ENCODE data around the gene ITPKC. TPM values are rescaled to one million over a fixed set of nuclear protein-coding genes. Genes with fewer than 3 reads are reported as not detected.

ITPKC gene
- total and polyA plus RNA-seq, 9 donors = 8.2 to 13.0 (median 11.1) TPM

DNA sequence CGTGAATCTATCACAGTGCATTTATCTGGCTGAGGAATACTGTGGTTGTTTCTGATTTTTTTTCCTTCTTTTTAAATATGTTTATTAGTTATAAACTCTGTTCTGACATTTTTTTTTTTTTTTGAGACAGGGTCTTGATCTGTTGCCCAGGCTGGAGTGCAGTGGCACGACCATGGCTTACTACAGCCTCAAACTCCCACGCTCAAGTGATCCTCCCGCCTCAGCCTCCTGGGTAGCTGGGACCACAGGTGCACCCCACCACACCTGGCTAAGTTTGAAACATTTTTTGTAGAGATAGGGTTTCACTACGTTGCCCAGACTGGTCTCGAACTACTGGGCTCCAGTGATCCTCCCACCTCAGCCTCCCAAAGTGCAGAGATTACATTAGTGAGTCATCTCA, 19.9 kb upstream of the ITPKC start:
- no peak overlapping the region for H3K4me3 ChIP-seq (ENCODE audit: low read length)
- no peak for DNase-seq
- H3K27me3 ChIP-seq (ENCODE audit: control insufficient read depth, insufficient read depth, low read length) = no peaks in the 10 kb centered on the region
- no peak overlapping the region for H3K27ac ChIP-seq (ENCODE audit: low read length)
- peaks cover 57% of the 10 kb centered on the region for H3K36me3 ChIP-seq (ENCODE audit: control insufficient read depth, insufficient read depth, low read length)
- WGBS (ENCODE audit: insufficient coverage) = no CpG with 5 or more reads among the region's 6 CpGs
- H3K4me1 ChIP-seq (ENCODE audit: control insufficient read depth, insufficient read depth, low read length) = peaks cover 11% of the 10 kb centered on the region
- H3K9me3 ChIP-seq (replicated peaks; ENCODE audit: control insufficient read depth, low read depth, low read length) = no peaks in the 10 kb centered on the region

DNA sequence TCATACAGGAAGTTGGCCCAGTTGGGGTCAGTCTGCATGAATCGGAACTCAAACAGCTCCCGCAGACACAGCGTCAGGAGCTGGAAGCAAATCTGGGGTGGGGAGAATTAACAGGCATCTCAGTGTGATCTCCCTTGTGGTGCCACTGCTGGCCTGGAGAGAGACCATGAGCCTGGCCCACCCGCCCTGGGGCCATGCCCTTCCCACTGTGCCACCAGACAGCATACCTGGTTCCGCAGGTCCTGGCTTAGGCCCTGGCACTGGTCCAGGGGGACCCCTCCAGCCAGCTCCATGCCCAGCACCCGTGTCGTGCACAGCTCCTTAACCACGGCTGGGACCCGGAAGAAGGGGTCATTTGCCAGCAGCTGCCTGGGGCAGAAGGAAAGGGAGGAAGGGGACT, 16.8 kb upstream of the ITPKC start:
- no peaks in the 10 kb centered on the region for H3K9me3 ChIP-seq (replicated peaks; ENCODE audit: control insufficient read depth, low read depth, low read length)
- no peak overlapping the region for H3K27ac ChIP-seq (ENCODE audit: low read length)
- H3K36me3 ChIP-seq (ENCODE audit: control insufficient read depth, insufficient read depth, low read length) = peaks cover 64% of the 10 kb centered on the region
- no peaks in the 10 kb centered on the region for H3K27me3 ChIP-seq (ENCODE audit: control insufficient read depth, insufficient read depth, low read length)
- H3K4me3 ChIP-seq (ENCODE audit: low read length) = no peak overlapping the region
- peaks cover 3% of the 10 kb centered on the region for H3K4me1 ChIP-seq (ENCODE audit: control insufficient read depth, insufficient read depth, low read length)
- no peak for DNase-seq
- WGBS (ENCODE audit: insufficient coverage) = 91% methylated on average over 8 of the region's 9 CpGs

DNA sequence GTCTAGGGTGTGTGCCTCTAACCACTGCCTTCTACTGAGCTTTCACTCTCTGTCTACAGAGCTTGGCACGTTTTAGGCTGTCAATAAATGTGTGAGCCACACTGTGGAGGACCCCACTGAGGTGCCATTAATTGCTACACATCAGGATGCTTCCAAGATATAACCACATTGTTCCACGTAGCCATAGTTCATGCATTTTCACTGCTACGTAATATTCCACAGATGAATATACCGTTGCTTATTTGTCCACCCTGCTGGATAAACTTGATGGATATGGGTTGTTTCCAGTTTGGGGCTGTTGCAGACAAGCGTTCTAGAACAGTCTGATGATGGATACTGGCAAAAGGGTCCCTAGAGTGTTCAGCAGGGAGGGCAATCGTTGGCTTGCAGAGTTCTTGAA, 15.2 kb upstream of the ITPKC start:
- Histone ChIP-seq H3K4me3 (ENCODE audit: low read length) (no peak overlapping the region), H3K4me1 (ENCODE audit: control insufficient read depth, insufficient read depth, low read length) (peaks cover 16% of the 10 kb centered on the region), H3K9me3 (replicated peaks; ENCODE audit: control insufficient read depth, low read depth, low read length) (no peaks in the 10 kb centered on the region), H3K36me3 (ENCODE audit: control insufficient read depth, insufficient read depth, low read length) (peaks cover 60% of the 10 kb centered on the region), H3K27ac (ENCODE audit: low read length) (no peak overlapping the region), H3K27me3 (ENCODE audit: control insufficient read depth, insufficient read depth, low read length) (no peaks in the 10 kb centered on the region)
- DNase-seq = no peak
- WGBS (ENCODE audit: insufficient coverage) = 86% methylated on average over 3 of the region's 6 CpGs

DNA sequence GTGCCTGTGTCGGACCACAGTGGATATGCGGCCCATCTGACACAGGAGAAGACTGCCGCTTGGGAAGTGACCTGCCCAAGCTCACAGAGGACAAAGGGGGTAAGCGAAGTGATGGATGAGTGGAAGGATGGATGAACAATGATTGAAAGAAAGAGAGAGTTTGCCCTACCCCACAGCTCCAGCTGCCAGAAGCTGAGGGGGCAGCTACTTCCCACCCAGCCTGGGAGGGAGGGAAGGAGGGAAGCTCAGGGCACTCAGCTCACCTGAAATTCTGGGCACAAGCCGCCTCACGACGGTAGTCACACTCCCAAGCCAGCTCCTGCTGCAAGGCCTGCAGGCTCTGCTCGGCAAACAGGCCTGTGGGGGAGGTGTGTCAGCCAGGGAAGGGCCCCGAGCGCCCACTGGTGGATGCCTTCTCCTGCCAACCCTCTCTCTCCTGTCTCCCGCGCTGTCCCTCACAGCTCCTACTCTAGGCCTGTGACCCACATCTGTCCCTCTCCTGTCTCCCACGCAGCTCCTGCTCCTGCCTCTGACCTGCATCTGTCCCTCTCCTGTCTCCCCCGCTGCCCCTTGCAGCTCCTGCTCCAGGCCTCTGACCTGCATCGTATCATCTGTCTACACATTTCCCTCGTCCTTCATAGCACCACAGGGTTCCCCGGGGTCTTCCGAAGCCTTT, 14.4 kb upstream of the ITPKC start:
- no peaks in the 10 kb centered on the region for H3K27me3 ChIP-seq (ENCODE audit: control insufficient read depth, insufficient read depth, low read length)
- H3K27ac ChIP-seq (ENCODE audit: low read length) = no peak overlapping the region
- DNase-seq = no peak
- 60% methylated on average over 13 of the region's 18 CpGs for WGBS (ENCODE audit: insufficient coverage)
- H3K4me1 ChIP-seq (ENCODE audit: control insufficient read depth, insufficient read depth, low read length) = peaks cover 16% of the 10 kb centered on the region
- peaks cover 58% of the 10 kb centered on the region for H3K36me3 ChIP-seq (ENCODE audit: control insufficient read depth, insufficient read depth, low read length)
- H3K9me3 ChIP-seq (replicated peaks; ENCODE audit: control insufficient read depth, low read depth, low read length) = no peaks in the 10 kb centered on the region
- H3K4me3 ChIP-seq (ENCODE audit: low read length) = no peak overlapping the region

DNA sequence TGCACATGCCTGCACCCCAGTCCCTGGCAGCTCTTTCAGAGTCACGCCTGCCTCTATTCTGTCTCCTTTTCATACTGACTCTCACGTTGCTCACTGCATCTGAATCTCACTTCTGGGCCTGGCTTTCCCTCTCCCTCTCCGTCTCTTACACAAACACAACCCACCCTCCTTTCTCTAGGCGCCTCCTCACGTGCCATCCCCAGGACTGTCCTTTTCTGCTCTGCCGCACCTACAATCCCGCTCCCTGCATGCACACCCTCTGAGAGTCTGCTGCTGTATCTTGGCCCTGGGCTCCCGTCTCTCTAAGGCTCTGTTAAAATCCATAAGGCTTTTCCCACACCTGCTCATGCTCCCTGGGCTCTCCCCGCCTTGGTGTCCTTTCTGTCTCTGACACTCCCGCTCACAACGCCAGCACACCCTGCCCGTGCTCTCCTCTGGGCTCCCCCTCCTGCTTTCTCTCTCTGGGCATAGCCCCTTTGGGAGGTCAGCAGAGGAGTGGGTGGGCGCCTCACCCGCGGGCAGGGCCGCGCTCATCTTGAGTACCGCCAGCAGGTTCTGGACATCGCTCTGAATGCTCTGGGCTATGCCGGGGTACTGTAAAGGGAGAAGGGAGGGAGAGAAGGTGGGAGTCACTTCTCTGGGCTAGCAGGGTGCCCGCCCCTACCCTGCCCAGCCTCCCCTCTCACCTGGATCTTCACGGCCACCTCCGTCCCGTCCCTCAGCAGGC, 13.7 kb upstream of the ITPKC start:
- H3K27me3 ChIP-seq (ENCODE audit: control insufficient read depth, insufficient read depth, low read length) = no peaks in the 10 kb centered on the region
- H3K9me3 ChIP-seq (replicated peaks; ENCODE audit: control insufficient read depth, low read depth, low read length) = no peaks in the 10 kb centered on the region
- H3K36me3 ChIP-seq (ENCODE audit: control insufficient read depth, insufficient read depth, low read length) = peaks cover 63% of the 10 kb centered on the region
- no peak overlapping the region for H3K4me3 ChIP-seq (ENCODE audit: low read length)
- no peak for DNase-seq
- WGBS (ENCODE audit: insufficient coverage) = 65% methylated on average over 14 of the region's 24 CpGs
- H3K4me1 ChIP-seq (ENCODE audit: control insufficient read depth, insufficient read depth, low read length) = peaks cover 16% of the 10 kb centered on the region
- H3K27ac ChIP-seq (ENCODE audit: low read length) = no peak overlapping the region

DNA sequence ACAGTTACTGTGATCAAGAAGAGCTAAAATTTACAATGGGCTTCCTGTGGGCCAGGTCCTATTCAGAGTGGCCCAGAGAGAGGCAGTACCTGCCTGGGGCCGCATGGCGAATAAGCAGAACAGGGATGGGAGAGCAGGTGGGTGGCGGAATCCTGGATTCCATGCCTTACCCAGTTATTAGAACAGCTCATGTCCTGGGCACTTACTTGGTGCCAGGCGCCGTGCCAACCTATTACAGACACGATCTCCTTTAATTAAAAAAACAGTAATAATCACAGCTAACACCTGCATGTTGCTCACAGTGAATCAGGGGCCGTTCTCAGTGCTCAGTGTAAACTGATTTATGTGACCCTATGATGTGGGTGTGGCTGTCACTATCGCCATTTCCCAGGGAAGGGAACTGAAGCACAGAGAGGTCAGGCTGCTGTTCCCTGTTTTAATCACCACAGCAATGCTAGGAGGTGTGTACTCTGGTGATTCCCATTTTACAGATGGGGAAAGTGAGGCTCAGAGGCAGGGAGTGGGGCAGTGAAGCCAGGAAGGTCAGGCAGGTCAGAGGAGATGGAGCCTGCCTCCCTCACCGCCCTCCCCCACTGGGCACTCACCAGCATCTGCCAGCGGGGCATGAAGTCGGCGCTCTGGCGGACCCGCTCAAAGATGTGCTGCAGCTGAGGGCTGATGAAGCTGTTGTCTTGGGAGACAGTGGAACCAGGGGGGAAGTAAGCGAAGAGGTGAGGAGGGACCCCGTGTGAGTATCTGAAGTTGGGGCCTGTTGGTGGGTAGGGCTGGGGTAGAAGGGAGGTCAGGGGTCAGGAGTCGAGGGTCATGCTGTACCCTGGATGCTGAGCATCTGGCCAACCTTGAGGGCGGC, 12.2 kb upstream of the ITPKC start:
- Histone ChIP-seq H3K36me3 (ENCODE audit: control insufficient read depth, insufficient read depth, low read length) (peaks cover 66% of the 10 kb centered on the region), H3K27me3 (ENCODE audit: control insufficient read depth, insufficient read depth, low read length) (no peaks in the 10 kb centered on the region), H3K9me3 (replicated peaks; ENCODE audit: control insufficient read depth, low read depth, low read length) (no peaks in the 10 kb centered on the region), H3K27ac (ENCODE audit: low read length) (peak overlapping the region; percentile 20), H3K4me1 (ENCODE audit: control insufficient read depth, insufficient read depth, low read length) (peaks cover 16% of the 10 kb centered on the region), H3K4me3 (ENCODE audit: low read length) (no peak overlapping the region)
- no peak for DNase-seq
- 79% methylated on average over 11 of the region's 18 CpGs for WGBS (ENCODE audit: insufficient coverage)

DNA sequence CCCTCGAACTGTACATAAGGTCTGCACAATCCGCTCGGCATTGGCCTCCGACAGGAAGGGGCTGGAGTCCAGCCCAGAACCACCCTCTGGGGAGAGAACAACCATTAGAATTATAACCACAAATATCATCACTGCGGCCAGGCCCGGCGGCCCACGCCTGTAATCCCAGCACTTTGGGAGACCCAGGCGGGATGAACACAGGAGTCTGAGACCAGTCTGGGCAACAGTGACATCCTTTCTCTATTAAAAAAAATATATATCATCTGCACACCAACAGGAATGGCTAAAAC, 11.6 kb upstream of the ITPKC start:
- H3K27ac ChIP-seq (ENCODE audit: low read length) = peak overlapping the region; percentile 38
- no peaks in the 10 kb centered on the region for H3K27me3 ChIP-seq (ENCODE audit: control insufficient read depth, insufficient read depth, low read length)
- 19% methylated on average over 7 of the region's 9 CpGs for WGBS (ENCODE audit: insufficient coverage)
- H3K4me3 ChIP-seq (ENCODE audit: low read length) = no peak overlapping the region
- peaks cover 65% of the 10 kb centered on the region for H3K36me3 ChIP-seq (ENCODE audit: control insufficient read depth, insufficient read depth, low read length)
- peaks cover 16% of the 10 kb centered on the region for H3K4me1 ChIP-seq (ENCODE audit: control insufficient read depth, insufficient read depth, low read length)
- peak; percentile 82 for DNase-seq
- H3K9me3 ChIP-seq (replicated peaks; ENCODE audit: control insufficient read depth, low read depth, low read length) = no peaks in the 10 kb centered on the region

DNA sequence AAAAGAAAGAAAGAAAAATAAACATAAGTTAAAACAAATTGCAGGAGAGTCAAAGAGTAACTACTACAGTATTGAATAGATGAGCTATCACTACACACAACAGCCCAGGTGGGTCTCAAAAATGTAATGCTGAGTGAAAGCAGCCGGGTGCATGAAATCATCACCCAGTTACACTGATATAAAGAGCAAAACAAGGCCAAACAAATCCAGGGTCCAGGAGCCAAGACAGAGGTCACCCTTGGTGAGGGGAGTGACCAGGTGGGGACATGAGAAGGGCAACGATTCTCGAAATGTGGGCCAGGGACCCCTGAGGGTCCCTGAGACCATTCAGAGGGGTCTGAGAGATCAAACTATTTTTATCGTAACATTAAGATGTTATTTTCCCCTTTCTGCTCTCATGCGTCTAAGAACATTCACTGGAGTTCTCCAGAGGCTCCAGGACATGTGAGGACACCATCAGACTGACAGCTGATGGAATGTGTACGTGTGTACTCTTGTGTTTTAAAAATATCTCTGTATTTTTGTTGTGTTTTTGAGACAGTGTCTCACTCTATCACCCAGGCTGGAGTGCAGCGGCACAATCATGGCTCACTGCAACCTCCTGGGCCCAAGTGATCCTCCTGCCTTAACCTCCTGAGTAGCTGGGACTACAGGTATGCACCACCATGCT, 10.8 kb upstream of the ITPKC start:
- Histone ChIP-seq H3K4me3 (ENCODE audit: low read length) (no peak overlapping the region), H3K9me3 (replicated peaks; ENCODE audit: control insufficient read depth, low read depth, low read length) (no peaks in the 10 kb centered on the region), H3K27ac (ENCODE audit: low read length) (no peak overlapping the region), H3K36me3 (ENCODE audit: control insufficient read depth, insufficient read depth, low read length) (peaks cover 65% of the 10 kb centered on the region), H3K4me1 (ENCODE audit: control insufficient read depth, insufficient read depth, low read length) (peaks cover 16% of the 10 kb centered on the region), H3K27me3 (ENCODE audit: control insufficient read depth, insufficient read depth, low read length) (no peaks in the 10 kb centered on the region)
- 90% methylated on average over 3 of the region's 7 CpGs for WGBS (ENCODE audit: insufficient coverage)
- DNase-seq = no peak

DNA sequence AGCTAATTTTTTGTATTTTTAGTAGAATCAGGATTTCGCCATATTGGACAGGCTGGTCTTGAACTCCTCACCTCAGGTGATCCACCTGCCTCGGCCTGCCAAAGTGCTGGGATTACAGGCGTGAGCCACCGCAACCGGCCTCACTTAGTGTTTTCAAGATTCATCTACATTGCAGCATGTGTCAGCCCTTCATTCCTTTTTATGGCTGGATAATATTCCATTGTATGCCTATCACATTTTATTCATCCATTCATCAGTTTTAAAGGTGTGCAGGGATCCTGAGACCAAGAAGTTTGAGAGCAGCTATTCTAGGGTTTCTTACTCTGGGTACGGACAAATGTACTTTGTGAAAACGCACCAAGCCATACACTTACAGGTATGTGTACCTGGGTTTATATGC, 9.3 kb upstream of the ITPKC start:
- Histone ChIP-seq H3K36me3 (ENCODE audit: control insufficient read depth, insufficient read depth, low read length) (peaks cover 58% of the 10 kb centered on the region), H3K27ac (ENCODE audit: low read length) (no peak overlapping the region), H3K27me3 (ENCODE audit: control insufficient read depth, insufficient read depth, low read length) (no peaks in the 10 kb centered on the region), H3K4me3 (ENCODE audit: low read length) (no peak overlapping the region), H3K4me1 (ENCODE audit: control insufficient read depth, insufficient read depth, low read length) (peaks cover 16% of the 10 kb centered on the region), H3K9me3 (replicated peaks; ENCODE audit: control insufficient read depth, low read depth, low read length) (no peaks in the 10 kb centered on the region)
- 100% methylated on average over 2 of the region's 7 CpGs for WGBS (ENCODE audit: insufficient coverage)
- no peak for DNase-seq

DNA sequence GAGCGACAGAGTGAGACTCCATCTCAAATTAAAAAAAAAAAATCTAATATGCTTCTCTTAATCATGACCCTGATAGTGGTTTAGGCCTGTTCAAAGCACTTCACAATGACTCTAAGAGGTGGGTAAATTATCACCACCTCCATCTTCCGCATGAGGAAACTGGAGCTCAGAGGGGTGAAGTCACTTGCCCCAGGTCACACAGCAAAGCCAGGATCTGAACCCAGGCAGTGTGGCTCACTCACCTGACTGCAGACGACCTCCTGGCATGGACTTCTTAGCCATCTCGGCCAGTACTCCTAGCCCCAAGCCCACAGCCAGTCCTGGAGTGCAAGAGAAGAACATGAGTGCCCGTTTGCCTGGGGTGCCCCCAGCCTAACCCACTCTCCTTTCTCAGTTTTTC, 7.1 kb upstream of the ITPKC start:
- Histone ChIP-seq H3K27ac (ENCODE audit: low read length) (no peak overlapping the region), H3K36me3 (ENCODE audit: control insufficient read depth, insufficient read depth, low read length) (peaks cover 41% of the 10 kb centered on the region), H3K9me3 (replicated peaks; ENCODE audit: control insufficient read depth, low read depth, low read length) (no peaks in the 10 kb centered on the region), H3K27me3 (ENCODE audit: control insufficient read depth, insufficient read depth, low read length) (no peaks in the 10 kb centered on the region), H3K4me3 (ENCODE audit: low read length) (no peak overlapping the region), H3K4me1 (ENCODE audit: control insufficient read depth, insufficient read depth, low read length) (peaks cover 25% of the 10 kb centered on the region)
- 79% methylated on average over 4 of the region's 5 CpGs for WGBS (ENCODE audit: insufficient coverage)
- no peak for DNase-seq
